Brain pericyte (primary cell): Measurements from ENCODE around the gene KIF2A.

ENCODE experiments used
- DNase-seq: peaks from one replicate; pipeline ENCODE4 v3.0.0-alpha.2; 2012; ENCODE audit warnings: low read depth, low spot score

The KIF2A gene

DNA sequence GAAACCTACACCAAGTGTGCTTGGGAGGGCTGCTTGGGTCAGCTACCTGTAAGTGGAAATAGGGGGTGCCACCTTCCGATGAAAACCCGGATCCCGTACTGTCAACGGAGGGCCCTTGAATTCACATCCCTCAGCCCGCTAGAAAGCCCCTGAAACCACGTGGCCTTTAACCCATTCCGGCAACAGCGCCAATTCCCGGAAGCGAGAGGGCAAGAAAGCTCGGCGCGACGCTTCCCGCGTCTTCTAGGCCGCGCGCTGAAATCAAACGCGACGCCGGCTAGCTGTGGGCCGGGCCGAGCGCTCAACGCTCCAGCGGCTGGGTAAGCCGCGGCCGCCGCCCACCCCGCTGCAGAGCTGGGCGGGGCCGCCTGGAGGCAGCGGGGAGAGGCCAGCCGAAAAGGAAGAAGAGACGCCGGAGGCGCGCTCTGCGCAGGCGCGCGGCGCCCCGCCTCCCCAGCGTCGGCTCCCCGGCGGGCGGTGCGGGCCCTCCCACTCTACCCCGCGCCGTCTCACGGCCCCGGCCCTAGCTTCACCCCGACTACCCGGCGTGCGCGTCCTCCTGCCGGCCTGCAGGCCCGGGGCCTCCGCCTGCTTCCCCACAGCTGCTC is at the start of gene KIF2A:
Gene KIF2A, plus strand, starts transcription at position 492 of the 608 bp plus-strand sequence. CDS start 267 bp downstream, outside the sequence.
- DNase-seq = peak; percentile 64

- no peak for DNase-seq
Observed at GRCh38 chr5:62257020-62257367, 49.0 kb upstream of the KIF2A start.

- no peak for DNase-seq
Observed at GRCh38 chr5:62258654-62259053, 47.4 kb upstream of the KIF2A start.

- DNase-seq = no peak
Observed at GRCh38 chr5:62259699-62260250, 46.2 kb upstream of the KIF2A start.

GRCh38 chr5:62260513-62260912 is 45.5 kb upstream of the KIF2A start:
- DNase-seq = no peak

DNA sequence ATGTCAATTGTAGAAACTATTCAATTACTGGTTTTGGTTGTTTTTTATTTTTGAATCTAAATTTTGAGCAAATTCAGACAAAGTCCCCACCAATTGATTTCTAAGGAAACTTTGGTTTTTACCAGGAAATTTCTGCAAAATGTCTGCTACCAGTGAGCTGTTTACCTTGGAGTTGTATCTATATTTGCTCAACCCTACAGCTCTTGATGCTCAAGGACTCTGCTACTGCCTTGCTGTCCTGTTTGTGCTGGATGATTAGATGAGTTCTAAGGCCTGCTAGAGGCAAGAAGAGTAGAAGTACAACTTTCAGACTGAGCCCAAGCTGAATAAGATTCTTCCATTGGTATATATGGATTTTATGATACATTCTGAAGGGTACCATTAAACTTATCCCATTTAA is 42.6 kb upstream of the KIF2A start:
- no peak for DNase-seq

DNA sequence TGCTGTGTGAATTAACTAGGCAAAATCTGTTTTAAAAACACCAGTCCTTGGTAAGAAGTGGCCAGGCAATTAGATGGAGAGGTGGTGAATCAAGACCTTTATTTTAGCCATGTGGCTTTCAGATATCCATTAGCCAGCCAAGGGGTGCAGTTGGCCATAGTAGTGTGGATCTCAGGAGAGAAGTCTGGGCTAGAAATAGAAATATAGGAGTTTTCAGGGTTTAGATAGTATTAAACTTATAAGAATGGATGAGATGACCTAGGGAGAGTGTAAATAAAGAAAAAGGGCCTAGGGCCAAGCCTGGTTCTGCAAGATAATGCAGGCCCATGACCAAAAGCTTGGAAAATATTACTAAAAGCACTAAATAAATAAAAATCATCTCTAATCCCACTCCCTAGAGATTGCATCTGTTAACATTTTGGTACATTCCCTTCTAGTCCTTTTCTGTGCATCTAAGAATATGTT is 40.3 kb upstream of the KIF2A start:
- no peak for DNase-seq

DNA sequence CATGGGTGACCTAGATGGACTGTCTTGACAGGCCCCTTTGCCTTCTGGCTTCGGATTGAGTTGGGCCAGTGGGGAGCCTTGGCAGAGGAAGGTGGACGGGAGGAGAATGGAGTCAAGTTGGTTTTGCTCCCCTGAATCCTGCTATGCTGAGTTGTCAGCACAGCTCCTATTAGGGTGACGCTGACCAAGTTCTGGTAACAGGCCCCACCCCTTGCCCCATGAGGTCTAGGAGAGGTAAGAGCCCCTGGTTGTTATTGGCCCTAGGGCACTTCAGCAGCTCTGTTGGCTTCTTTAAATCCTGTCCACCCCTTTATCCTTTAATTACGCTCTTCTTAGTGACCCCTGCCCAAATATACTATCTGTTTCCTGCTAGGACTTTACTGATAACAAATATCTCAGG is 39.4 kb upstream of the KIF2A start:
- DNase-seq = no peak

DNA sequence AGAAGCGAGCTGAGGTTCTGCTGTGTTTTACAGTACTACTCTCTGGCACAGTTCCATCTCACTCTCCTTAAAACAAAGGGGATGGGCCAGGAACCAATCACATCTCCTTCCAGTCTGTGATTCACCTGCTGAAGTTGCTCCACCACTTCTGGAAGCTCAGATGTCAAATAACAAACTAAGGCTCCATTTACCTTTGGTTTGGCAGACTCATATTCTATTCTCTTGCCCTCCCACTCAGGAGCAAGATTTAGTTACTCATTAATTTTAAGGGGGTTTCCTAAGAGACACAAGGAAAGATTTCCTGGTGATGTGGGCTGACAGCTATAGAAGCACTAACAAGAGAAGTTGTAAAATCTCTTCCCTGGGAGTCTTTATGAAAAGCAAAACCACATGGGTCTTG is 37.8 kb upstream of the KIF2A start:
- DNase-seq = no peak

- no peak for DNase-seq
Observed at GRCh38 chr5:62268792-62269191, 37.2 kb upstream of the KIF2A start.

- no peak for DNase-seq
Observed at GRCh38 chr5:62271370-62271769, 34.6 kb upstream of the KIF2A start.

GRCh38 chr5:62271870-62272269 is 34.1 kb upstream of the KIF2A start:
- DNase-seq = no peak

GRCh38 chr5:62273687-62274086 is 32.3 kb upstream of the KIF2A start:
- no peak for DNase-seq

DNA sequence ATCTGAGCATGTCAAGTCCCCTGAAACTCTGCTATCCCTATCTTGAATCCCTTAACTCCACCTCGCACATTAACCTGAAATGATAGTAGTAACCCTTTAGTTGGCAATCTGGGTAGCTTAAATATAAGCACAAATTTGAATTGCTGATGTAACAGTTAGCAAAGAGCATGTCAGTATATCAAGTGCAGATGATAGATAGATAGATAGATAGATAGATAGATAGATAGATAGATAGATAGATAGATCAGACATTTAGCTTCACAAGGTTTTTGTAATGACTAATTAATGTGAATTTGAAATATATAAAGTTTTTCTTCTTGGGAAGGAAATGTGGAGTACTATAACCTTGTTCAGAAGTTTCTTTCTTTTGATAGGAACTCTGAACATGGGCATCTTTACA is 30.4 kb upstream of the KIF2A start:
- no peak for DNase-seq

DNA sequence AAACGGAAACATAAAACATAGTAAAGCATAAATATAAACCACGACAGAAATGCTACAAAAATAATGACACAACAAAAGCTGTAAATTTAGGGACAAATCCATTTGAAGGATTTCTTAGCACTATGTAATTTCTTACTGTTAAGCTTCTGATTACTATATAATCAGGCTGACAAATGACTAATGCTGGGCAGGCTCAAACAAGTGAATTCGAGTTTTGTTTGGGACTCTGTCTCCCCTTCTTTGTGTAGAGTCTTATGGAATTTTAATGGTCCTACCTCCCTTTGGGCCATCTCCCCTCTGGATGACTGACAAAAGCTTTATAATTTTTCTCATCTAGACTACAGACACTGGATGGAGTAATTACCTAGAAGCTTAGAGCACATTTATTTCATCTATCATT is 24.6 kb upstream of the KIF2A start:
- DNase-seq = no peak

DNA sequence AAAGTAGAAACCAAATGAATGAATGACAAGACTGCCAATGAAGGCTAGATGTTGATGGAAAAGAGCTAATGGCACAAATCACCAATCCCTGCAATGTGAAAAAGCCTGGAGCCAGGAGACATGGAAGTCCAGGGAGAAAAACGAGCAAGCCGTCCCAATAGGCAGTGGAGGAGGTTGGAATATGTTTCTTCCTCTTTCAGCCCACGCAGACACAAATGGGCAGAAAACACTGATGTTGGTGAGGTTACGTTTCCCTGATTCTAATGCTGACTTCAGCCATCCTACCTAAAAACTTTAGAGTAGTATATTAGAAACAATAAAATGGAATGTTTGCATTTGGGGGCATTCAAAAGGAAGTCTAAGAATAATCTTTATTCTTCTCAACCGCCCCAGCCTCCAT is 23.9 kb upstream of the KIF2A start:
- no peak for DNase-seq

- no peak for DNase-seq
Observed at GRCh38 chr5:62283005-62283404, 23.0 kb upstream of the KIF2A start.

GRCh38 chr5:62283861-62284260 is 22.1 kb upstream of the KIF2A start:
- DNase-seq = no peak

GRCh38 chr5:62284946-62285891 is 20.8 kb upstream of the KIF2A start:
- no peak for DNase-seq

DNA sequence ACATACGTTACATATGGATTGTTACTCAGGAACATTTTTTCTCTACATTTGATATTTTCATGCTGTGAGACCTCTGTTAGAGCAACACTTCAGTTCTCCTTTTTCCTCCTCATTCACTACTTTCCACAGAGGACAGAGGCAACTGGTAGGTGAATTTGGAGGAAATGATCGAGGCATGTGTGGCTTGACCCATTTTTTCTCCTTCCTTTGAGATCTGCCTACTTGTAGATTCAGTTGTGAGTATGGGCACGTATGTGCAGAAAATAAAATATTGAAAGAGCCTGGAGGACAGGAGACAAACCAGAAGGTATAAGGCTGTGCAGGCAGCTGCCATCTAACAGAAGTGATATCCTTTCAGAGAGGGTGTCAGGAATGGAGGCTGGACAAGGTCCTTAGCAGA is 19.2 kb upstream of the KIF2A start:
- no peak for DNase-seq

DNA sequence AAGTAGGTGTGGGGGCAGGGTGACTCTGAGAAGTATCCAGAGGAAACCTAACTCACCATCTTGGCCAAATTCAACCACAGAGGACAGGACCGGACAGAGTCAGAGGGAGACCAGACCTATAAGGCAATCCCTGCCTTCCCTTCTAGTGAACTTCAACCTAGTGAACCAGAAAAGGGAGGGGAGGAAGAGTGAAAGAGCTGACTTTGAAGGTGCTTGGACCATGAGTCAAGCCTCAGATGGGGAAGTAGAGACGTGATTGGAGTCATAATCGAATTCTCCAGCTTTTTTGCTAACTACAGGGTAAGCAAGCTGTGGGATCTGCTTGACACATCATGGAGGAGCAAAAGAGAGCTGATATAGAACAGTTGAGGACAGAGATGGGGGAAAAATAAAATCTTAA is 18.8 kb upstream of the KIF2A start:
- no peak for DNase-seq

GRCh38 chr5:62288118-62288517 is 17.9 kb upstream of the KIF2A start:
- DNase-seq = no peak

GRCh38 chr5:62289813-62290212 is 16.2 kb upstream of the KIF2A start:
- DNase-seq = no peak
